Neural cell (in vitro differentiated cells): Measurements from ENCODE around the gene RGS19.

Experiments used
- EP300 ChIP-seq: fragments of 450-650 bp; conservative IDR thresholded peaks from 2 replicates; pipeline ENCODE4 v1.6.1; 2014; ENCODE audit warnings: antibody characterized with exemption, mild to moderate bottlenecking, moderate library complexity; ENCODE audit not compliant: poor library complexity, severe bottlenecking
- EZH2 ChIP-seq: fragments of 200-600, 300-800 bp; shearing (Covaris generic), sonication (generic); IDR thresholded peaks from 2 replicates; pipeline ENCODE4 v1.6.1; 2014; ENCODE audit warnings: antibody characterized with exemption, low read length, borderline replicate concordance, mild to moderate bottlenecking; ENCODE audit not compliant: insufficient read depth, poor library complexity, severe bottlenecking
- POLR2AphosphoS5 ChIP-seq: IDR thresholded peaks from 2 replicates; pipeline ENCODE4 v1.6.1; 2012
- REST ChIP-seq: IDR thresholded peaks from 2 replicates; pipeline ENCODE4 v1.6.1; 2012; ENCODE audit warnings: borderline replicate concordance
- SMC3 ChIP-seq: fragments of 450-650 bp; conservative IDR thresholded peaks from 2 replicates; pipeline ENCODE4 v1.6.1; 2014; ENCODE audit warnings: antibody characterized with exemption, mild to moderate bottlenecking, moderate library complexity; ENCODE audit not compliant: poor library complexity
- TAF1 ChIP-seq: IDR thresholded peaks from 2 replicates; pipeline ENCODE4 v1.6.1; 2012; ENCODE audit warnings: low read depth
- TF ChIP-seq, protein P1 (sequence below): fragments of 450-650 bp; IDR thresholded peaks from 2 replicates; pipeline ENCODE4 v1.5.1; 2014; ENCODE audit warnings: antibody characterized with exemption, mild to moderate bottlenecking, moderate library complexity; ENCODE audit not compliant: poor library complexity, severe bottlenecking

- TF ChIP-seq, protein P1, sequence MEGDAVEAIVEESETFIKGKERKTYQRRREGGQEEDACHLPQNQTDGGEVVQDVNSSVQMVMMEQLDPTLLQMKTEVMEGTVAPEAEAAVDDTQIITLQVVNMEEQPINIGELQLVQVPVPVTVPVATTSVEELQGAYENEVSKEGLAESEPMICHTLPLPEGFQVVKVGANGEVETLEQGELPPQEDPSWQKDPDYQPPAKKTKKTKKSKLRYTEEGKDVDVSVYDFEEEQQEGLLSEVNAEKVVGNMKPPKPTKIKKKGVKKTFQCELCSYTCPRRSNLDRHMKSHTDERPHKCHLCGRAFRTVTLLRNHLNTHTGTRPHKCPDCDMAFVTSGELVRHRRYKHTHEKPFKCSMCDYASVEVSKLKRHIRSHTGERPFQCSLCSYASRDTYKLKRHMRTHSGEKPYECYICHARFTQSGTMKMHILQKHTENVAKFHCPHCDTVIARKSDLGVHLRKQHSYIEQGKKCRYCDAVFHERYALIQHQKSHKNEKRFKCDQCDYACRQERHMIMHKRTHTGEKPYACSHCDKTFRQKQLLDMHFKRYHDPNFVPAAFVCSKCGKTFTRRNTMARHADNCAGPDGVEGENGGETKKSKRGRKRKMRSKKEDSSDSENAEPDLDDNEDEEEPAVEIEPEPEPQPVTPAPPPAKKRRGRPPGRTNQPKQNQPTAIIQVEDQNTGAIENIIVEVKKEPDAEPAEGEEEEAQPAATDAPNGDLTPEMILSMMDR: no peak
- no peak for TF ChIP-seq EZH2
- no peak for TF ChIP-seq POLR2AphosphoS5
- no peak for TF ChIP-seq TAF1
- TF ChIP-seq EP300: no peak
- TF ChIP-seq SMC3: no peak
- TF ChIP-seq REST: no peak
Measured at GRCh38 chr20:64104667-64105451, 25.5 kb upstream of the RGS19 start.
